Mucosa of stomach (tissue), 1 donor: ENCODE data around the gene CHCHD5.
"Not testable (repeated sequence)": the region's sequence is repeated elsewhere in the genome, so short reads cannot be mapped to it uniquely, and the experiment has no call there.

Experiments
- H3K27me3 ChIP-seq: one replicate; pipeline ENCODE4 v1.7.0; 2013; ENCODE audit warnings: mild to moderate bottlenecking, low read length; ENCODE audit not compliant: control insufficient read depth, insufficient read depth
- H3K36me3 ChIP-seq: one replicate; pipeline ENCODE4 v1.7.0; 2013; ENCODE audit warnings: low read length; ENCODE audit not compliant: control insufficient read depth, insufficient read depth
- H3K4me1 ChIP-seq: one replicate; pipeline ENCODE4 v1.7.0; 2013; ENCODE audit warnings: mild to moderate bottlenecking, low read length; ENCODE audit not compliant: control insufficient read depth, insufficient read depth
- H3K4me3 ChIP-seq: one replicate; pipeline ENCODE4 v1.7.0; 2013; ENCODE audit warnings: low read length
- H3K9ac ChIP-seq: one replicate; pipeline ENCODE4 v1.7.0; 2013; ENCODE audit warnings: mild to moderate bottlenecking, low read length, moderate library complexity
- H3K9me3 ChIP-seq: one replicate; pipeline ENCODE4 v1.7.0; 2013; ENCODE audit warnings: mild to moderate bottlenecking, low read length, moderate library complexity; ENCODE audit not compliant: control insufficient read depth
- donor health status: Pancreatic carcinoma.

The CHCHD5 gene

GRCh38 chr2:112584134-112584890, at the start of gene CHCHD5:
TSS of gene CHCHD5 (plus strand) at chr2:112584609. CDS start at chr2:112584648, 39 bp downstream.
- Histone ChIP-seq H3K4me1 (peaks cover 17% of the 10 kb centered on the region), H3K36me3 (no peaks in the 10 kb centered on the region), H3K4me3 (peak within 1 kb of the TSS; percentile 56), H3K9me3 (no peaks in the 10 kb centered on the region), H3K27me3 (no peaks in the 10 kb centered on the region), H3K9ac (peak within 1 kb of the TSS; percentile 82)

- Histone ChIP-seq H3K4me3 (no peak overlapping the region), H3K9ac (no peak overlapping the region), H3K9me3 (no peaks in the 10 kb centered on the region), H3K4me1 (no peaks in the 10 kb centered on the region), H3K36me3 (no peaks in the 10 kb centered on the region), H3K27me3 (no peaks in the 10 kb centered on the region)
These were observed 49.6 kb upstream of the CHCHD5 start for GRCh38 chr2:112534826-112535225.

- H3K4me1 ChIP-seq = not testable (repeated sequence)
These were observed 47.7 kb upstream of the CHCHD5 start for GRCh38 chr2:112536665-112537064.

GRCh38 chr2:112539306-112539705, 45.1 kb upstream of the CHCHD5 start:
- H3K36me3 ChIP-seq = no peaks in the 10 kb centered on the region
- no peak overlapping the region for H3K9ac ChIP-seq
- H3K4me3 ChIP-seq = no peak overlapping the region
- peaks cover 16% of the 10 kb centered on the region for H3K4me1 ChIP-seq
- no peaks in the 10 kb centered on the region for H3K9me3 ChIP-seq
- H3K27me3 ChIP-seq = no peaks in the 10 kb centered on the region

More at GRCh38 chr2:112536665-112537064, 47.7 kb upstream of the CHCHD5 start:
- not testable (repeated sequence) for H3K4me3 ChIP-seq, H3K9me3 ChIP-seq, H3K9ac ChIP-seq, H3K36me3 ChIP-seq, H3K27me3 ChIP-seq

GRCh38 chr2:112540906-112541305, 43.5 kb upstream of the CHCHD5 start:
- no peak overlapping the region for H3K9ac ChIP-seq
- H3K9me3 ChIP-seq = no peaks in the 10 kb centered on the region
- no peaks in the 10 kb centered on the region for H3K36me3 ChIP-seq
- peaks cover 16% of the 10 kb centered on the region for H3K4me1 ChIP-seq
- no peak overlapping the region for H3K4me3 ChIP-seq
- no peaks in the 10 kb centered on the region for H3K27me3 ChIP-seq

GRCh38 chr2:112541315-112542122, 42.9 kb upstream of the CHCHD5 start:
- H3K36me3 ChIP-seq = no peaks in the 10 kb centered on the region
- H3K4me3 ChIP-seq = peak overlapping the region; percentile 96
- no peaks in the 10 kb centered on the region for H3K9me3 ChIP-seq
- no peaks in the 10 kb centered on the region for H3K27me3 ChIP-seq
- H3K4me1 ChIP-seq = peaks cover 16% of the 10 kb centered on the region
- H3K9ac ChIP-seq = peak overlapping the region; percentile 91

- H3K36me3 ChIP-seq = no peaks in the 10 kb centered on the region
- H3K4me3 ChIP-seq = peak within 1 kb of the TSS; percentile 96
- no peaks in the 10 kb centered on the region for H3K27me3 ChIP-seq
- H3K9ac ChIP-seq = peak within 1 kb of the TSS; percentile 91
- H3K9me3 ChIP-seq = no peaks in the 10 kb centered on the region
- peaks cover 16% of the 10 kb centered on the region for H3K4me1 ChIP-seq
These were observed 42.1 kb upstream of the CHCHD5 start, which contains the start of gene POLR1B for GRCh38 chr2:112542123-112542983. TSS of gene POLR1B (plus strand) at chr2:112542465. CDS start at chr2:112542495, 30 bp downstream.

- peaks cover 16% of the 10 kb centered on the region for H3K4me1 ChIP-seq
- peak overlapping the region; percentile 96 for H3K4me3 ChIP-seq
- no peaks in the 10 kb centered on the region for H3K36me3 ChIP-seq
- H3K27me3 ChIP-seq = no peaks in the 10 kb centered on the region
- no peaks in the 10 kb centered on the region for H3K9me3 ChIP-seq
- H3K9ac ChIP-seq = peak overlapping the region; percentile 91
These were observed 41.3 kb upstream of the CHCHD5 start for GRCh38 chr2:112542984-112543661.

- peaks cover 7% of the 10 kb centered on the region for H3K4me1 ChIP-seq
- H3K9ac ChIP-seq = no peak overlapping the region
- H3K36me3 ChIP-seq = no peaks in the 10 kb centered on the region
- H3K27me3 ChIP-seq = no peaks in the 10 kb centered on the region
- H3K4me3 ChIP-seq = no peak overlapping the region
- H3K9me3 ChIP-seq = no peaks in the 10 kb centered on the region
These were observed 37.1 kb upstream of the CHCHD5 start for GRCh38 chr2:112547333-112547732.

- Histone ChIP-seq H3K4me1 (peaks cover under 1% of the 10 kb centered on the region), H3K9ac (no peak overlapping the region), H3K36me3 (no peaks in the 10 kb centered on the region)
These were observed 35.4 kb upstream of the CHCHD5 start for GRCh38 chr2:112548980-112549379.

GRCh38 chr2:112566104-112566503, 18.3 kb upstream of the CHCHD5 start:
- H3K27me3 ChIP-seq = no peaks in the 10 kb centered on the region
- H3K36me3 ChIP-seq = peaks cover 11% of the 10 kb centered on the region
- no peak overlapping the region for H3K9ac ChIP-seq
- no peaks in the 10 kb centered on the region for H3K9me3 ChIP-seq
- no peaks in the 10 kb centered on the region for H3K4me1 ChIP-seq
- no peak overlapping the region for H3K4me3 ChIP-seq

More at GRCh38 chr2:112548980-112549379, 35.4 kb upstream of the CHCHD5 start:
- Histone ChIP-seq H3K27me3 (no peaks in the 10 kb centered on the region), H3K4me3 (no peak overlapping the region), H3K9me3 (no peaks in the 10 kb centered on the region)
